Keratinocyte (primary cell): ENCODE data around the gene CCDC174. TPM values are rescaled to one million over a fixed set of nuclear protein-coding genes. Genes with fewer than 3 reads are reported as not detected.

Source experiments
- DNase-seq: peaks from one replicate; pipeline ENCODE4 v3.0.0-alpha.2; 2011; ENCODE audit warnings: low read depth, missing footprints, low spot score
- FAIRE-seq: peaks from 2 replicates; lab custom pipeline; 2011; peaks lifted over from hg19 to GRCh38; lab: Jason Lieb, UNC
- H2AFZ ChIP-seq: 2 replicates; pipeline ENCODE4 v1.6.0; 2012; ENCODE audit warnings: low read length, control low read depth, inconsistent platforms; ENCODE audit not compliant: control insufficient read depth
- H3K27ac ChIP-seq: 2 replicates; pipeline ENCODE4 v1.5.1; 2011; ENCODE audit warnings: low read length; ENCODE audit not compliant: control insufficient read depth, insufficient read depth
- H3K27me3 ChIP-seq: 3 replicates; pipeline ENCODE4 v1.6.0; 2011; ENCODE audit warnings: low read length; ENCODE audit not compliant: control insufficient read depth, insufficient read depth; ENCODE audit errors: extremely low read depth
- H3K36me3 ChIP-seq, 2 experiments: 2 replicates in 1 of 2; 3 replicates in 1 of 2; pipeline ENCODE4 v1.5.1; 2011; ENCODE audit warnings: low read length in 2 of 2, mild to moderate bottlenecking in 1 of 2; ENCODE audit not compliant: control insufficient read depth in 2 of 2, insufficient read depth in 2 of 2; ENCODE audit errors: extremely low read depth in 1 of 2
- H3K4me1 ChIP-seq: 3 replicates; pipeline ENCODE4 v1.5.1; 2011; ENCODE audit warnings: low read length; ENCODE audit not compliant: control insufficient read depth, insufficient read depth; ENCODE audit errors: extremely low read depth
- H3K4me2 ChIP-seq: 3 replicates; pipeline ENCODE4 v1.6.0; 2011; ENCODE audit warnings: low read depth, low read length; ENCODE audit not compliant: control insufficient read depth, insufficient read depth; ENCODE audit errors: extremely low read depth
- H3K4me3 ChIP-seq, 3 experiments: fragments of 200-600 bp in 1 of 3; sonication (generic) in 1 of 3; 2 replicates in 2 of 3; 3 replicates in 1 of 3; pipeline ENCODE4 v1.5.1; 2011 to 2016; ENCODE audit warnings: low read length in 3 of 3, mild to moderate bottlenecking in 3 of 3, control low read depth in 2 of 3, inconsistent platforms in 1 of 3, low read depth in 1 of 3, mixed read lengths in 1 of 3, mixed run types in 1 of 3, moderate library complexity in 1 of 3; ENCODE audit not compliant: control insufficient read depth in 2 of 3, insufficient read depth in 2 of 3; ENCODE audit errors: extremely low read depth in 1 of 3
- H3K79me2 ChIP-seq: 2 replicates; pipeline ENCODE4 v1.6.0; 2012; ENCODE audit warnings: low read length; ENCODE audit not compliant: control insufficient read depth, insufficient read depth
- H3K9ac ChIP-seq: 3 replicates; pipeline ENCODE4 v1.6.0; 2011; ENCODE audit warnings: low read length; ENCODE audit not compliant: control insufficient read depth, insufficient read depth; ENCODE audit errors: extremely low read depth
- H3K9me1 ChIP-seq: 3 replicates; pipeline ENCODE4 v1.6.0; 2011; ENCODE audit warnings: low read length; ENCODE audit not compliant: control insufficient read depth, insufficient read depth; ENCODE audit errors: extremely low read depth
- H3K9me3 ChIP-seq: 2 replicates; pipeline ENCODE4 v1.5.1; 2012; ENCODE audit warnings: low read depth, low read length; ENCODE audit not compliant: control insufficient read depth
- H4K20me1 ChIP-seq: 3 replicates; pipeline ENCODE4 v1.6.0; 2011; ENCODE audit warnings: low read length; ENCODE audit not compliant: control insufficient read depth, insufficient read depth; ENCODE audit errors: extremely low read depth
- EZH2 ChIP-seq: IDR thresholded peaks from one replicate; pipeline ENCODE4 v1.6.1; 2012; ENCODE audit warnings: inconsistent platforms, mild to moderate bottlenecking, low read length, moderate library complexity
- dilution Hi-C: fragments of 300-500 bp; cut with MboI; formaldehyde crosslinking; loops from one replicate; pipeline ENCODE4 v1.7.0; 2020; ENCODE audit warnings: low sequenced_read_pairs; ENCODE audit not compliant: extremely low pct_ligation_motif_present
- polyA plus RNA-seq, 5 experiments: library from polyadenylated mRNA; depleted of rRNA in 3 of 5; stranded (reverse) in 3 of 5; stranded (forward) in 1 of 5; unstranded in 1 of 5; fragments of >200 nt; gene quantifications; 1 replicate in 1 of 5; 2 replicates in 3 of 5; 3 replicates in 1 of 5; pipeline versions ENCODE4 v1.2.1 to v1.2.3, GENCODE V29; 2011 to 2012; ENCODE audit warnings: missing spikeins in 2 of 5, low read depth in 1 of 5, low replicate concordance in 1 of 5
- TF ChIP-seq, protein P1 (sequence below), 3 experiments: IDR thresholded peaks in 1 of 3; conservative IDR thresholded peaks in 1 of 3; optimal IDR thresholded peaks in 1 of 3; 2 replicates in 2 of 3; 3 replicates in 1 of 3; pipeline versions ENCODE3 to v1.5.1; 2011; ENCODE audit warnings: low read length in 3 of 3, mild to moderate bottlenecking in 3 of 3, moderate library complexity in 2 of 3, control low read depth in 1 of 3, inconsistent platforms in 1 of 3; ENCODE audit not compliant: insufficient read depth in 2 of 3; ENCODE audit errors: extremely low read depth in 1 of 3

Gene CCDC174
- polyA plus RNA-seq, 1 donor (not counting 4 experiments of a cell fraction or from before 2014, with no cell fraction given) = 6.2 TPM

GRCh38 chr3:14663396-14664135 is 12.0 kb downstream of the CCDC174 start:
- Histone ChIP-seq H3K4me3 (no peak overlapping the region), H2AFZ (no peak overlapping the region), H3K4me1 (no peaks in the 10 kb centered on the region), H3K36me3 (peaks cover 42 to 48% of the 10 kb centered on the region in 2 experiments), H3K79me2 (no peaks in the 10 kb centered on the region), H4K20me1 (no peaks in the 10 kb centered on the region), H3K27me3 (no peaks in the 10 kb centered on the region), H3K9ac (no peak overlapping the region), H3K9me1 (no peaks in the 10 kb centered on the region), H3K27ac (no peak overlapping the region), H3K4me2 (no peak overlapping the region), H3K9me3 (no peaks in the 10 kb centered on the region)
- FAIRE-seq = no peak
- dilution Hi-C loops = no loop called here
- no peak for TF ChIP-seq EZH2
- TF ChIP-seq, protein P1, sequence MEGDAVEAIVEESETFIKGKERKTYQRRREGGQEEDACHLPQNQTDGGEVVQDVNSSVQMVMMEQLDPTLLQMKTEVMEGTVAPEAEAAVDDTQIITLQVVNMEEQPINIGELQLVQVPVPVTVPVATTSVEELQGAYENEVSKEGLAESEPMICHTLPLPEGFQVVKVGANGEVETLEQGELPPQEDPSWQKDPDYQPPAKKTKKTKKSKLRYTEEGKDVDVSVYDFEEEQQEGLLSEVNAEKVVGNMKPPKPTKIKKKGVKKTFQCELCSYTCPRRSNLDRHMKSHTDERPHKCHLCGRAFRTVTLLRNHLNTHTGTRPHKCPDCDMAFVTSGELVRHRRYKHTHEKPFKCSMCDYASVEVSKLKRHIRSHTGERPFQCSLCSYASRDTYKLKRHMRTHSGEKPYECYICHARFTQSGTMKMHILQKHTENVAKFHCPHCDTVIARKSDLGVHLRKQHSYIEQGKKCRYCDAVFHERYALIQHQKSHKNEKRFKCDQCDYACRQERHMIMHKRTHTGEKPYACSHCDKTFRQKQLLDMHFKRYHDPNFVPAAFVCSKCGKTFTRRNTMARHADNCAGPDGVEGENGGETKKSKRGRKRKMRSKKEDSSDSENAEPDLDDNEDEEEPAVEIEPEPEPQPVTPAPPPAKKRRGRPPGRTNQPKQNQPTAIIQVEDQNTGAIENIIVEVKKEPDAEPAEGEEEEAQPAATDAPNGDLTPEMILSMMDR (optimal IDR thresholded peaks at IDR 0.05 in 1 of 3, IDR thresholded peaks at IDR 0.05 in 1 of 3, conservative IDR thresholded peaks at IDR 0.05 in 1 of 3; ENCODE audit: extremely low read depth in 1 of 3, insufficient read depth in 2 of 3, low read length in 3 of 3) = no peak
- DNase-seq = no peak

DNA sequence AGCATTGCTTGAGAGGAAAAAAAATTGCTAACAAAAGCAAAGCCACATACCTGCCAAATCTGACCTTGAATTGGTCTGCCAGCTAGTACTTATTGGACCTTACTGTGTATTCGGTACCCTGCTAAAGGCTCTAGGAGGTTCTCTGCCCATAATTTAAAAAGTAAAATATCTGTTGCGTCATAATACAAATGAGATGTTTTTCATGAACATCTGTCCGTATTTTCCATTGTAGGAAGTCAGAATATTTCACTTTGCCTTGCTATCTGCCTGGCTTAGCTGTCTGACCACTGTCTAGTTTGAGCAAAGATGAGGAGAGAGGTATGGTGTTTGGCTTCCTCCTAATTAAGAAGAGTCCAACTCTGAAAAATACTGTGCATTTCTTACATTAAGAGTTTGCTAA is 12.6 kb downstream of the CCDC174 start:
- H2AFZ ChIP-seq = no peak overlapping the region
- FAIRE-seq (no peak), DNase-seq (no peak)
- no peaks in the 10 kb centered on the region for H3K79me2 ChIP-seq
- no peaks in the 10 kb centered on the region for H3K9me1 ChIP-seq
- H3K9me3 ChIP-seq = no peaks in the 10 kb centered on the region
- H3K4me2 ChIP-seq = no peak overlapping the region
- dilution Hi-C loops = no loop called here
- no peak overlapping the region for H3K9ac ChIP-seq
- TF ChIP-seq EZH2 = no peak
- TF ChIP-seq, protein P1 (optimal IDR thresholded peaks at IDR 0.05 in 1 of 3, IDR thresholded peaks at IDR 0.05 in 1 of 3, conservative IDR thresholded peaks at IDR 0.05 in 1 of 3; ENCODE audit: extremely low read depth in 1 of 3, insufficient read depth in 2 of 3, low read length in 3 of 3) = no peak
- H3K4me1 ChIP-seq = no peaks in the 10 kb centered on the region
- no peaks in the 10 kb centered on the region for H3K27me3 ChIP-seq
- H4K20me1 ChIP-seq = no peaks in the 10 kb centered on the region
- no peak overlapping the region for H3K4me3 ChIP-seq
- peaks cover 43 to 49% of the 10 kb centered on the region in 2 experiments for H3K36me3 ChIP-seq
- no peak overlapping the region for H3K27ac ChIP-seq
